Myocyte (in vitro differentiated cells): ENCODE measurements around the gene AP2A1. TPM values are rescaled to one million over a fixed set of nuclear protein-coding genes. Genes with fewer than 3 reads are reported as not detected.

Source experiments
- DNase-seq: peaks from one replicate; pipeline ENCODE4 v3.0.0-alpha.2; 2012; ENCODE audit warnings: low read depth
- microRNA-seq: library from miRNA; unstranded; fragments of <30 nt; microRNA quantifications from one replicate; pipeline ENCODE4, GENCODE V29; 2016
- total RNA-seq: library from RNA; depleted of rRNA; stranded (reverse); fragments of >200 nt; gene quantifications from 2 replicates; pipeline ENCODE4 v1.2.3, GENCODE V29; 2014

AP2A1 gene
- total RNA-seq, 1 donor from 2014 or later = 83.2 TPM

DNA sequence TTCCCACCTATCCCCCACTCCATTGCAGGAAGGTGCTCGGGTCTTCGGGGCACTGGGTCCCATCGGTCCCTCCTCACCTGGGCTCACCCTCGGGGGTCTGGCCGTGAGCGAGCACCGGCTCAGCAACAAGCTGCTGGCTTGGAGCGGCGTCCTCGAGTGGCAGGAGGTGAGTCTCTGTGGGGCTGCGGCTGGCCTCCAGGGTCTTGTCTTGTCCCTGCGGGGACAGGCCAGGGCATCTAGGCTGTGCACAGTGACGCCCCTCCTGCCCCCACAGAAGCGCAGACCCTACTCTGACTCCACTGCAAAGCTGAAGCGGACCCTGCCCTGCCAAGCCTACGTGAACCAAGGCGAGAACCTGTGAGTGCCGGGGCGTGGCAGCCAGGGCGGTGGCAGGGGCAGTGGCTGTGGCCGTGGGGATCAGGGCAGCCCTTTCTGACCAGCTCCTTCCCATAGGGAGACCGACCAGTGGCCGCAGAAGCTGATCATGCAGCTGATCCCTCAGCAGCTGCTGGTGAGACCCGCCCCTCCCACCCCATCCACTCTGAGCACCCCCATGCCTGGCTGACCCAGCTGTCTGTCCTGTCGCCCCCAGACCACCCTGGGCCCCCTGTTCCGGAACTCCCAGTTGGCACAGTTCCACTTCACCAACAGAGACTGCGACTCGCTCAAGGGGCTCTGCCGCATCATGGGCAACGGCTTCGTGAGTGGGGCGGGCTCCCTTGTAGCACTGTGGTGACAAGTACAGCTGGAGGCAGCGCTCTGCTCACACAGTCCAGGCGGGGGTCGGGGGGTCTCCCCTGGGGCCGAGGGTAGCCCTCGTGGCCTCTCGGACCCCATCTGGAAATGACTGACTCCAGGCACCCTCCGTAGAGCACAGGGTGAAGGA lies 87.8 kb downstream of the AP2A1 start:
- no peak for DNase-seq

DNA sequence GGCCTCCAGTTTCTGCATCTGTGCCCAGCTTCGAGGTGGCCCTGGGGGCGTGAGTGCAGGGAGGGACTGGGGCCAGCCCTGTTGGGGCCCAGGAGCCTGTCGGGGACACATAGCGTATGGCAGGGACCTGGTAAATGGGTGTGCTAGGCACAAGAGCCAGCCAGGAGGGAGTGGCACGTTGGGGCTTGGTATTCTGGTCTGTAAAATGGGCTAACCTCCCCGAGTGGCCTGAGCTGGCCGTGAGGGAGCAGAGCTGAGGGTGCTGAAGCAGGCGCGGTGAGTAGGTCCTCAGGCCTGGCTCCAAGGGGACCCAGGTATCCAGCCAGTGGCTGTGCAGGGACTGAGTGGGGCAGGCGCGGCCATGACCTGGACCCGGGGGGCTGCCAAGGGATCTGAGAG lies 88.5 kb downstream of the AP2A1 start:
- no peak for DNase-seq

DNA sequence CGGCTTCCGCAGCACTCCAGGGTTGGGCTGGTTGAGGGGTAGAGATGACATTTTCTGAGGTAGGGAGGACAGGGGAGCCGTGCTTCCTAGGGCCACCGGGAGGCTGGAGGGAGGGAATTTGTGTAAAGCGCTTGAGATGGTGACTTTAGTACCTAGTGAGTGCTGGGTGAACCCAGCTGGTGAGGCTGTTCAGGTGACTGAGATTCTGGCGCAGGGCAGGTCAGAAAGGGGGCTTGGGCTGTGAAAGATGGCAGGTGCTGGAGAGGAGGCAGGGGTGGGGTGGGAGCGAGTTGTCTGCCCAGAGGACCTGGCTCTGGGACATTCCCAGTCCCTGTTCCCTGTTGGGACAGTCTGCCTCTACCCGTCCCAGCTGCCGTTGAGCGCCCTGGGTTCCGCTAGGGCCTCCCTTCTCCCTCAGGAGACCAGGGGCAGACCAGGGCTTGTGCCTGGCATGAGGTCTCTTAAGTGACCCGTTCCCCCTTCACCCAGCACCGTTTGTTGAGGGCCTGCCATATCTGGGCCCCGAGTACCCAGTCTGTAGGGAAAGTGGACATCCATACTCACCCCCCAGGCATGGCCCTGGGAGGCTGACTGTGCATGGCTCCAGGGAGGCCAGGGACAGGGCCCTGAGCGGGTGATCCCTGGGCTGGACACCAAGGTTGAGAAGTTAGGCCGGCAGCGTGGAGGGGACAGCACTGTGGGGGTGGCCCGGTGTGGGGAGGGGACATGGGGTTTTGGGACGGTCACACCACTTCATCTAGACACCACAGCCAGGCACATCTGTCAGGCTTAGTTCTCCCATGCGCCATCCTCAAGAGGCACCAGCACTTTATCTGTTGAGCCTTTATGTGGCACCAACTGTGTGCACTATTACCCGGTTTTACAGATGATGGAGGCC lies 89.1 kb downstream of the AP2A1 start:
- no peak for DNase-seq

DNA sequence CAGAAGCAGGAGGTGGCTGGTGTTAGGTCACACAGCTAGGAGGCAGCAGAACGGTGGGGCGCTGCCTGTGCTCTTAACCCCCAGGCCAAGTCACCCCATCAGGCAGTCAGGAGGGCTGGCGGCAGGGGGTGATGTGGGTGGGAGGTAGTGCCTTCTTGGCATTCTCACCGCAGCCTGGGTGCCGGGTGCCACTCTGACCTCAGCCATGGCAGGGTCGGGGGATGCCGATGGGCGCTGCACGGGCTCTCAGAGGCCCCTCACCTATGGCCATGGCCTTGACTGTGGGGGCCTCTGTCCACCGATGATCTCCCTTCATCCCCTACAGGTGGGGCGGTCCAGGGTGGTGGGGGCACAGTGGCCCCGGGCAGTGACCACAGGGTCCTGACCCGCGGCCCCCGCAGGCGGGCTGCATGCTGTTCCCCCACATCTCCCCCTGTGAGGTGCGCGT lies 89.8 kb downstream of the AP2A1 start:
- DNase-seq = no peak

Small RNAs within 50 kb of the gene (microRNA-seq; reads per million reads assigned to microRNA genes)
- gene MIR4749 = 0.65 reads per million
- not detected for gene MIR6799
- gene MIR6800 = not detected

Other genes starting within 250 kb of the AP2A1 start
- gene RCN3, start 239.0 kb upstream of the AP2A1 start, total RNA-seq = 102 and 136 TPM in 2 replicates
- 51.3 and 68.7 TPM in 2 replicates for gene NOSIP, start 186.4 kb upstream of the AP2A1 start, total RNA-seq
- gene PRRG2, start 185.7 kb upstream of the AP2A1 start, total RNA-seq = 0.16 TPM in 1 of 2 replicates, not detected in the other
- 3.2 and 4.4 TPM in 2 replicates for gene PRR12, start 175.8 kb upstream of the AP2A1 start, total RNA-seq
- gene RRAS, start 126.9 kb upstream of the AP2A1 start, total RNA-seq = 29.8 and 42.1 TPM in 2 replicates
- gene SCAF1, start 124.8 kb upstream of the AP2A1 start, total RNA-seq = 26.9 and 33.8 TPM in 2 replicates
- gene IRF3, start 101.1 kb upstream of the AP2A1 start, total RNA-seq = 34.7 and 35.8 TPM in 2 replicates
- gene BCL2L12, start 101.1 kb upstream of the AP2A1 start, total RNA-seq = 11.4 and 11.8 TPM in 2 replicates
- 528 and 584 TPM in 2 replicates for gene PRMT1, start 89.7 kb upstream of the AP2A1 start, total RNA-seq
- gene ADM5, start 77.4 kb upstream of the AP2A1 start, total RNA-seq = 0.99 and 1.3 TPM in 2 replicates
- gene CPT1C, start 75.9 kb upstream of the AP2A1 start, total RNA-seq = 1.4 and 1.7 TPM in 2 replicates
- gene TSKS, start 3.7 kb upstream of the AP2A1 start, total RNA-seq = not detected in 2 replicates
- gene FUZ, start 46.3 kb downstream of the AP2A1 start, total RNA-seq = 22.6 and 26.7 TPM in 2 replicates
- gene MED25, start 51.3 kb downstream of the AP2A1 start, total RNA-seq = 22.7 and 40.1 TPM in 2 replicates
- 161 and 176 TPM in 2 replicates for gene PTOV1, start 84.2 kb downstream of the AP2A1 start, total RNA-seq
- gene PNKP, start 100.6 kb downstream of the AP2A1 start, total RNA-seq = 31.1 and 38.2 TPM in 2 replicates
- 25.0 and 25.5 TPM in 2 replicates for gene AKT1S1, start 110.4 kb downstream of the AP2A1 start, total RNA-seq
- 17.7 and 19.9 TPM in 2 replicates for gene TBC1D17, start 110.7 kb downstream of the AP2A1 start, total RNA-seq
- 0.35 and 0.83 TPM in 2 replicates for gene IL4I1, start 129.9 kb downstream of the AP2A1 start, total RNA-seq
- 31.9 and 32.8 TPM in 2 replicates for gene ATF5, start 162.2 kb downstream of the AP2A1 start, total RNA-seq
- gene NUP62, start 162.5 kb downstream of the AP2A1 start, total RNA-seq = 52.2 and 54.1 TPM in 2 replicates
- not detected in 2 replicates for gene SIGLEC11, start 194.2 kb downstream of the AP2A1 start, total RNA-seq